HCT116 (cell line): Measurements from ENCODE around the gene ADPGK.

ENCODE experiments used
- CTCF ChIP-seq, 3 experiments: fragments of 200-600 bp in 1 of 3; sonication (generic) in 1 of 3; IDR thresholded peaks in 2 of 3; conservative IDR thresholded peaks in 1 of 3; 2 replicates each; pipeline ENCODE4 v1.5.1; 2012 to 2017; ENCODE audit warnings: low read depth in 2 of 3, low read length in 2 of 3, antibody characterized with exemption in 1 of 3, borderline replicate concordance in 1 of 3, control low read depth in 1 of 3, mild to moderate bottlenecking in 1 of 3, mixed read lengths in 1 of 3, mixed run types in 1 of 3, moderate library complexity in 1 of 3; ENCODE audit not compliant: insufficient read depth in 1 of 3
- ELF1 ChIP-seq: IDR thresholded peaks from 2 replicates; pipeline ENCODE4 v1.6.1; 2012; ENCODE audit warnings: low read depth, borderline replicate concordance
- EZH2 ChIP-seq: fragments of 200-600 bp; sonication (generic); IDR thresholded peaks from 2 replicates; pipeline ENCODE4 v1.6.1; 2017; ENCODE audit warnings: antibody characterized with exemption, mixed run types
- EZH2phosphoT487 ChIP-seq: fragments of 200-600 bp; IDR thresholded peaks from 2 replicates; pipeline ENCODE4 v1.6.1; 2018; ENCODE audit warnings: antibody characterized with exemption, borderline replicate concordance
- JUND ChIP-seq: IDR thresholded peaks from 2 replicates; pipeline ENCODE4 v1.6.1; 2012
- MAX ChIP-seq: IDR thresholded peaks from 2 replicates; pipeline ENCODE4 v1.6.1; 2012
- POLR2A ChIP-seq: IDR thresholded peaks from 2 replicates; pipeline ENCODE4 v1.7.0; 2011; ENCODE audit warnings: borderline replicate concordance; ENCODE audit not compliant: insufficient read depth, insufficient read length; ENCODE audit errors: extremely low read depth
- POLR2AphosphoS5 ChIP-seq: IDR thresholded peaks from 2 replicates; pipeline ENCODE4 v1.6.1; 2011; ENCODE audit warnings: mild to moderate bottlenecking, low read depth, low read length, moderate library complexity
- REST ChIP-seq: IDR thresholded peaks from 2 replicates; pipeline ENCODE4 v1.6.1; 2012; ENCODE audit warnings: low read depth
- SIN3A ChIP-seq: IDR thresholded peaks from 2 replicates; pipeline ENCODE4 v1.6.1; 2012; ENCODE audit warnings: low read depth
- TCF7L2 ChIP-seq: IDR thresholded peaks from 2 replicates; pipeline ENCODE4 v1.7.0; 2011; ENCODE audit warnings: borderline replicate concordance, inconsistent platforms; ENCODE audit not compliant: insufficient read depth, insufficient read length; ENCODE audit errors: extremely low read depth
- YY1 ChIP-seq: IDR thresholded peaks from 2 replicates; pipeline ENCODE4 v1.6.1; 2011; ENCODE audit warnings: low read length, low read depth, moderate library complexity, mild to moderate bottlenecking; ENCODE audit not compliant: insufficient replicate concordance; ENCODE audit errors: extremely low read depth
- ZBTB33 ChIP-seq: IDR thresholded peaks from 2 replicates; pipeline ENCODE4 v1.6.1; 2011; ENCODE audit warnings: mild to moderate bottlenecking, low read length, moderate library complexity; ENCODE audit not compliant: insufficient replicate concordance; ENCODE audit errors: extremely low read depth

- TF ChIP-seq CTCF (IDR thresholded peaks at IDR 0.05 in 2 of 3, conservative IDR thresholded peaks at IDR 0.05 in 1 of 3; ENCODE audit: borderline replicate concordance in 1 of 3, insufficient read depth in 1 of 3, low read depth in 2 of 3, low read length in 2 of 3), result no peak
- no peak for TF ChIP-seq POLR2A
- no peak for TF ChIP-seq REST
- no peak for TF ChIP-seq ELF1
- TF ChIP-seq EZH2phosphoT487, result no peak
- TF ChIP-seq YY1, result no peak
- no peak for TF ChIP-seq JUND
- TF ChIP-seq EZH2, result no peak
- TF ChIP-seq MAX, result no peak
- no peak for TF ChIP-seq POLR2AphosphoS5
- no peak for TF ChIP-seq SIN3A
- TF ChIP-seq ZBTB33, result no peak
- TF ChIP-seq TCF7L2, result no peak
Observed at GRCh38 chr15:72785841-72786240, 2.3 kb upstream of the ADPGK start.
